Measurements from ENCODE around the gene TSSK3. TPM values are rescaled to one million over a fixed set of nuclear protein-coding genes. Genes with fewer than 3 reads are reported as not detected.

TSSK3 gene
- total RNA-seq, 1 experiment from 2014 or later: 1.6 TPM

- H3K27me3 ChIP-seq (ENCODE audit: insufficient read depth, low read length): no peaks in the 10 kb centered on the region
- peaks cover 24% of the 10 kb centered on the region for H3K79me2 ChIP-seq (ENCODE audit: insufficient read depth, low read length)
- intact Hi-C loops (cut with micrococcal nuclease): no loop called here
- peaks cover 19 to 37% of the 10 kb centered on the region in 2 experiments for H3K4me1 ChIP-seq (ENCODE audit: control insufficient read depth in 1 of 2, insufficient read depth in 2 of 2, low read length in 2 of 2)
- no peak overlapping the region for H3K4me2 ChIP-seq (ENCODE audit: low read length)
- H3K27ac ChIP-seq (ENCODE audit: low read depth, low read length): no peak overlapping the region
- ATAC-seq (no peak), DNase-seq (ENCODE audit: low read depth, low spot score) (no peak)
- H2AFZ ChIP-seq (ENCODE audit: low read depth, low read length, poor library complexity, severe bottlenecking): no peak overlapping the region
- no peaks in the 10 kb centered on the region for H3K9me2 ChIP-seq (ENCODE audit: insufficient read depth)
- peaks cover 28 to 49% of the 10 kb centered on the region in 2 experiments for H3K36me3 ChIP-seq (ENCODE audit: control insufficient read depth in 1 of 2, insufficient read depth in 2 of 2, low read length in 2 of 2)
- H3K9me3 ChIP-seq (ENCODE audit: control insufficient read depth in 1 of 2, insufficient read depth in 1 of 2, low read depth in 1 of 2, low read length in 2 of 2): no peaks in the 10 kb centered on the region
- CTCF ChIA-PET: no interaction called here
- H4K20me1 ChIP-seq (ENCODE audit: insufficient read depth): no peaks in the 10 kb centered on the region
- H3K4me3 ChIP-seq (replicated peaks in 1 of 2; ENCODE audit: low read depth in 1 of 2, low read length in 2 of 2): no peak overlapping the region
- no peak for TF ChIP-seq EGR1 (IDR thresholded peaks at IDR 0.05; ENCODE audit: low read depth)
- no peak for TF ChIP-seq ZNF274 (IDR thresholded peaks at IDR 0.05; ENCODE audit: low read depth, low read length)
- no peak for TF ChIP-seq CBX3 (IDR thresholded peaks at IDR 0.05; ENCODE audit: low read depth)
- no peak for TF ChIP-seq ZFX (IDR thresholded peaks at IDR 0.05)
- no peak for TF ChIP-seq EZH2phosphoT487 (IDR thresholded peaks at IDR 0.05; ENCODE audit: borderline replicate concordance)
- TF ChIP-seq ELF1 (IDR thresholded peaks at IDR 0.05; ENCODE audit: borderline replicate concordance, low read depth): no peak
- no peak for TF ChIP-seq POLR2AphosphoS5 (IDR thresholded peaks at IDR 0.05; ENCODE audit: low read depth, low read length)
- no peak overlapping the region for H3K9ac ChIP-seq (ENCODE audit: low read length)
- no TSS peak for BruUV-seq (replicated peaks)
- POLR2A ChIA-PET: no interaction called here
- RAD21 ChIA-PET (ENCODE audit: low non-redundant PET in 1 of 2, low total read pairs in 2 of 2, uncharacterized antibody in 2 of 2, unreplicated experiment in 2 of 2): interaction anchor here in 1 of 2 experiments (0.6 kb wide), 1 partner anchor 82 kb away, joined by 3 read pairs; no protein-coding TSS in a partner anchor
Measured at GRCh38 chr1:32330558-32331151, 31.7 kb upstream of the TSSK3 start.

GRCh38 chr1:32331549-32331948 lies 30.8 kb upstream of the TSSK3 start:
- peaks cover 24% of the 10 kb centered on the region for H3K79me2 ChIP-seq (ENCODE audit: insufficient read depth, low read length)
- no peaks in the 10 kb centered on the region for H3K9me3 ChIP-seq (ENCODE audit: control insufficient read depth in 1 of 2, insufficient read depth in 1 of 2, low read depth in 1 of 2, low read length in 2 of 2)
- ATAC-seq (no peak), DNase-seq (ENCODE audit: low read depth, low spot score) (no peak)
- intact Hi-C loops (cut with micrococcal nuclease): no loop called here
- H3K27ac ChIP-seq (ENCODE audit: low read depth, low read length): peak overlapping the region; percentile 34
- peak overlapping the region; percentile 56; the same call in 1 of the 2 replicates for H3K4me2 ChIP-seq (ENCODE audit: low read length)
- BruUV-seq (replicated peaks): no TSS peak
- H3K4me1 ChIP-seq (ENCODE audit: control insufficient read depth in 1 of 2, insufficient read depth in 2 of 2, low read length in 2 of 2): peaks cover 21 to 42% of the 10 kb centered on the region in 2 experiments
- H3K4me3 ChIP-seq (replicated peaks in 1 of 2; ENCODE audit: low read depth in 1 of 2, low read length in 2 of 2): no peak overlapping the region
- TF ChIP-seq EGR1 (IDR thresholded peaks at IDR 0.05; ENCODE audit: low read depth): no peak
- peaks cover 25 to 49% of the 10 kb centered on the region in 2 experiments for H3K36me3 ChIP-seq (ENCODE audit: control insufficient read depth in 1 of 2, insufficient read depth in 2 of 2, low read length in 2 of 2)
- ChIA-PET CTCF (interaction anchor here (0.6 kb wide), 1 partner anchor 40 kb away, joined by 7 read pairs; the partner anchor contains the start of gene HDAC1), POLR2A (interaction anchor here (1.7 kb wide), 1 partner anchor 39 kb away, joined by 3 read pairs; the partner anchor contains the start of gene HDAC1), RAD21 (ENCODE audit: low non-redundant PET in 1 of 2, low total read pairs in 2 of 2, uncharacterized antibody in 2 of 2, unreplicated experiment in 2 of 2) (no interaction called here)
- no peak overlapping the region for H3K9ac ChIP-seq (ENCODE audit: low read length)
- H3K9me2 ChIP-seq (ENCODE audit: insufficient read depth): no peaks in the 10 kb centered on the region
- H4K20me1 ChIP-seq (ENCODE audit: insufficient read depth): no peaks in the 10 kb centered on the region
- H2AFZ ChIP-seq (ENCODE audit: low read depth, low read length, poor library complexity, severe bottlenecking): no peak overlapping the region
- H3K27me3 ChIP-seq (ENCODE audit: insufficient read depth, low read length): no peaks in the 10 kb centered on the region

Measured in HCT116 (cell line).